Endothelial cell of hepatic sinusoid (primary cell): ENCODE data around the gene FLT1.

Experiments
- in situ Hi-C: cut with HindIII; loops from 2 replicates; pipeline ENCODE4 v1.10.0; 2017; ENCODE audit warnings: low sequenced_read_pairs

Gene FLT1

DNA sequence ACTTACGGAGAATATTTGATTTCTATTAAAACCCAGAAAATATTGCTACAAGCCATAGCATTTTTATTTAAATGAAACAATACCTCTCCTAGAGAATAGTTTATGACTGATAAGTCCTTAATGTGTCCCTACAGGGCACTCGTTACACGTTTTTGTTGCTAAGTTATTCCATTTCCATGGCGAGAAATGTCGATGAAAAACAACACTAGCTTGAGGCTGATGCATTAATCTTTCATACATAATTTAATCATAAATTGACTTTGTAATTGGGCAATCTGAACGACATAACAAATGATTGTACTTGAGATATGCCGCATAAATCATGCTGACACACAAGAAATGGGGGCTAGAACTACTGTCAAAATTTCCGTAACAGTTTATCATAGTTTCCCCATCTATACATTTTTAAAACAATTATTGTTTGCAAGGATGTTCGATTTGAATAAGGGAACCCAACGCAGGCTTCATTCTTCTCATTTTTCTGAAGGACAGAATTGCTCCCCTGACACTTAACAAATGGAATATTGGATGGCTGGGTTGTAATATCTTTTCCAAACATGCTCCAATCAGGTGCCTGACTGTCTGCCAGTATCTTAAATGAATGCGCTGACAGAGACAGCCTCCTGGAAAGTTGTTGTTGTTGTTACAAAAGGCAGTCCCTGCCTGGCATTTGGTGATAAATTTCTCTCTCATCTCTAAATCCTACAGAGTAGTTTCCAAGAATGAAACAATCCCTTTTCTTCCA, 61.9 kb downstream of the FLT1 start:
- in situ Hi-C loops, result no loop called here

DNA sequence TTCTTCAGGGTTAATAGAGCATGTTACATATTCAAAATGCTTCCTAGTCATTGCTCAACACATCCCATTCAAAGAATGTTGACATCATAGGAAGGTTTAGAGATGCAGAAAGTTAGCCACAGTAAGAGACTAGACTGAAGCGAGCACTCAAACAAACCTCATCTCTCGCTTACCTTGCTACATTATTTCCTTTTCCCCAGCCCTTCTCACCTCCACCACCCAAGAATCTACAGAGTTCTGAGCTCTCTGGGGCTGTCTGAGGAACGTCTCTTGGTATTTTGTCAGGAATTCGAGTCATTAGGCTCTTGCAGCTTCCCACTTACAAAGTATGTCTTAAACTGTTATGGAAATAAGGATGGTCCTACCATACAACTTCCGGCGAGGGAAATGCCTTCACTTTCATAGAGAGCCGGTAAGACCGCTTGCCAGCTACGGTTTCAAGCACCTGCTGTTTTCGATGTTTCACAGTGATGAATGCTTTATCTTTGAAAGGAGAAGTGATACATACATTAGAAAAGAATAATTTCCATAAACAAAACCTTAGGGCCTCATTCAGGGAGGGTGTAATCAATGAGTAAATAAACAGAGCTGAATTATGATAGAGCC, 65.1 kb downstream of the FLT1 start:
- in situ Hi-C loops, result no loop called here

DNA sequence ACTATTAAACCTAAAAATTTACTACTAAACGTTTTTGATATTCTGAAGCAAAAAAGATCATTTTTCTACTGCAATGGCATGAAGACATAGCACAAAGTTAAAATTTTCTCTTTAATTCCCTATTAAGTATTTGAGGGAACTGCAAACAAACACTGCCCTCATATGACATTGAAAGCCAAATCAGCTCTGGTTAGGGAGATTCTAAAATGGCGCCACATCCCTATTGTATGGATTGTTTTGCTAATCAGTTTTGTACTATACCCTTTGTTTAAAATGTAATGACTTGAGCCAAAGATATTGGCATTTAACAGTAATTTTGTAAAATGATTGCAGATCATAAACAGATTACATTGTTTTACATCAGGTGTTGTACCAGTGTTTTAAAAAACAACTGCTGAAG, 65.8 kb downstream of the FLT1 start:
- in situ Hi-C loops, result no loop called here

DNA sequence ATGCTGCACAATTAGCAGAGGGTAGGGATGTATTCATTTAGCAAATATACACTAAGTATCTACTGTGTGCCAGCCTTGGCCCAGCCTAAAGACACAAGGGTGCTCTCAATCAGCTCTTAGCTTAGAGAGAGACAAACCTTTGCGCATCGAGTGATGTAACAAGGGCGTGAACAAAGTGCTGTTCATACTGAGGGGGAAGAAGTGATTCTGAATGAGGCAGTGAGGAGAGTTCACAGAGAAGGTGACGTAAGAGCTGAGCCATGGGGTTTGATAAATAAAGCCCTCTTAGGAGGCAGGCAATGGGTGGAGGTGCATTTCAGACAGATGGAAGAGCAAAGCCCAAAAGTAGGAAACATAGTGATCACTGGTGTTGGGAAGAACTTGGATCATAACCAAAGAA, 68.5 kb downstream of the FLT1 start:
- in situ Hi-C loops, result no loop called here

DNA sequence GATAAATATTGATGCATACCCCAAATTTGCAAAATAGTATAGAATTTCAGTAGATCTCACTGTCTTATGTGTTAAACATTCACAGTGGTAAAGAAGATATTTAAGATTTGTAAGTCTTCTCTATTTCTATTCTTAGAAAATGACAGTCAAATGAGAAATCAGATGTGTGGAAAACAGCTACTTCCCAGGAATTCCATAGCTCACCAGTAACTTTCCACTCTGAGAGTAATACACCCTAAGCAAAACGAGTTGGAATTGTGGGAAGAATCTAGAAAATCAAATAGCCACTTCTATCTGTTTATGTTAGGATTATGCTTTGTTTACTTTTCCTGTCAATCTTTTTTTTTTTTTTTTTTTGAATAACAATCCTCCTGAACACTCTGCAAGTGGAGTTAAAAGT, 69.1 kb downstream of the FLT1 start:
- in situ Hi-C loops, result no loop called here

DNA sequence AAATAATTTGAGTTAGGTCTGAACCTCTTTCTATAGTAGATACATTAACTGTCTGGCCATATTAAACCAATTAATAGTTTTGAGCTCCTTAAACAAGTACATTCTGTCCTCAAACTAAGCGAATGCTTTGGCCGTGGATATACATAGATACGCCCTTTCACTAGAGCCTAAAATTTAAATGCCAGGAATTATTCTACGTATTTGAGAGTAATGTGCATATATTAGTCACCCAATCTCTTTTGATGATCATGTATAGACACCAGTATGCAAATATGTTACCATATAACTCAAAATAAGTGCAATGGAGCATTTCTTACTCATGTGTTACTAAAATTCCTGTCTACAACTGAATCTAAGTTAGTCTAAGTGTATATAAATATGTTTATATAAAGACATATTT, 70.4 kb downstream of the FLT1 start:
- in situ Hi-C loops, result no loop called here

DNA sequence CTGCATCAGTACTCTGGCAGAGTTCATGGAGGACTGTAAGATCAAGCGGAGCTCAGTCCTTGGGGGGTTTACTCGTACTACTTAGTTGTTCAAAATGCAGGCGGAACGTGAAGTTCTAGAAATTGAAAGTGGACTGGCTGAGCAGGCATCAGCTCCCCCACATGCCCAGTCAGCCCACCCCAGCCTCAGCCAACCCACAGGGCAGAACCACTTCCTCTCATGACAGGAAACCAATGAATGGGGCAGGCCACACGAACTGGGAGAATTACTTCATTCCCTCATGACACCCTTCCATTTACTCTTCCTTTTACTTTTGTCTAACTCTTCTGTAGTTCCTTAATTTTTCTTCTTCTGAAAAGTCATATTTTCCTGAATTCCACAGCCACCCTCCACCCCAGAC, 71.9 kb downstream of the FLT1 start:
- in situ Hi-C loops, result no loop called here

DNA sequence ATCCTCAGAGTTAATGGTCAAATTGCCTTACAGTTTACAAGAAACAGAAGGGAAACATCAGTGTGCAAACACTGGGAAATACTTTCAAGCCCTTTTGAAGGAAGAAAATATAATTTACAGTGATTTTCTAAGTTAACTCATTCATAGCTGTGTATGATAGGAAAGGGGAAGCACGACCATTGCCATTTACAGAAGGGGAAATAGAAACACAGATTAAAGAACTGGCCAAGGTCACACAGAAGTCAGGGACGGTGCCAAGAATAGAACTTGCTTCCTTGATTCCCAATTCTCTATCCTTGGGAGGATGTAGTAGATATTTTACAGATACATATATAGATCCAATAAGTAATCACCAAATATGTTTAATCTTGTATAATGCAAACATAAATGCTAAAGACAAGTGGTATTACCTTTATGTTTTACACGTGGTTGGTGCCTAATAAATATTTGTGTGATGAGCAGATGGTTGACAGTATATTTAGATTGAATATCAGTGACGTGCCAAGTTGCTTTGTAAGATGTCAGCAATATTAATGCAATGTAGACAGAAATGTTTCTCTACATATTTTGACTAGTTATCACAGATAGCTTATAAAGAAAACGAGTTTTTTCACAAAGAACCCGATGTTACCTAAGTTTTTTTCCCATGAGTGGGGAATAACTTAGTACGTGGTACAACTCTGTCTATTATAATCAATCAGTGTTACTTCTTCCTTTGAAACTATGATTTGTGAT, 73.1 kb downstream of the FLT1 start:
- in situ Hi-C loops, result no loop called here

DNA sequence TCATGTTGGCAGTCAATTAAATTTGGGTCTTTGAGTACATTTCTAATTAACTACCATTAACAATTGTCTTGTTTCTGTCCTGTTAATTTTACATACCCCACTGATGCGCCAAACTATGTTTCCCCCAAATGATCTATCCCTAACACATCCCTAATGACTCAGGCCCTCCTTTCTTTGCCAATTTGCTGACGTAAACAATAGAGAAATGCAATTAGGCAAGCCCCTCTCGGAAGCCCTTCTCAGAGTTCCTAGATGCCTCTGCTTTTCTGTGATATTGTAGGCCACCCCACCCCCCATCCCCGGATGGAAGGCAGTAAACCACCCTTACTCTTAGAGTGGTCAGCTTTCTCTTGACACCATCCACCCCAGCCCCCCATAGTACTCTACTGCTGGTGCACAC, 74.2 kb downstream of the FLT1 start:
- in situ Hi-C loops, result no loop called here

DNA sequence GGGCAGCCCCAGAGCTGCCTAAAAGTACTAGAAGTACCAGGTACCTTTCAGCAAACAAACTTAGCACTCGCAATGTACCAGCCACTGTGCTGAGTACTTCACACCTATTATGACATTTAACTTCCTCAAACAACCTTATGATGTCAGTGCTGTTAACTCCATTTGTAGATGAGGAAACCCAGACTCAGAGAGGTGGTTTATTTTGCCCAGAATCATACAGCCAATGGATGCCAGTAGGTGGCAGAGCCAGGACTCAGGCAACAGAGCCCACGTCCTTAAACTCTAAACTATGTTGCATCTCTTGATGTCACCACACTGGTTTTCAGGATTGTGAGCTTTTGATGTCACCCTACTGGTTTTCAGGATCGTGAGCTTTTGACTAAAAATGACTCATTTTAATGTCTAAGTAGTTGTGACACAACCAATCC, 78.9 kb downstream of the FLT1 start:
- in situ Hi-C loops, result no loop called here

DNA sequence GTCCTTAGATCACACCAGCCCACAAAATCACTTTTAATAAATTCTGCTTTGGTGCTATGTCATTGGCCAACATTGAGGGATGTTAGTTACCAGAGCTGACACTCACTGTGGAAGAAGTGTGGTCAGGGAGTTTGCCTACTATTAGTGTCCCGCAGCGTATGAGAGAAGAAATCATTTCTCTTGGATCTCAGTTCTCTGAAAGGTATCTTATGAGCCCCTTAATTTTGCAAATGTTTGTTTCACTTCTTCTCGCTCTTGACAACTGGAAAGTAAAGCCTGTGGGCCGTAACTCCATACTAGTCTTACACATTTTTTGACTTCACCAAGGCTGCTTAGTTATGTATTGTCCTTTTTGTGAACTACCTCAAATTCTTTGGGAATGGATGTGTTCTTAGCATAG, 80.9 kb downstream of the FLT1 start:
- in situ Hi-C loops, result no loop called here

DNA sequence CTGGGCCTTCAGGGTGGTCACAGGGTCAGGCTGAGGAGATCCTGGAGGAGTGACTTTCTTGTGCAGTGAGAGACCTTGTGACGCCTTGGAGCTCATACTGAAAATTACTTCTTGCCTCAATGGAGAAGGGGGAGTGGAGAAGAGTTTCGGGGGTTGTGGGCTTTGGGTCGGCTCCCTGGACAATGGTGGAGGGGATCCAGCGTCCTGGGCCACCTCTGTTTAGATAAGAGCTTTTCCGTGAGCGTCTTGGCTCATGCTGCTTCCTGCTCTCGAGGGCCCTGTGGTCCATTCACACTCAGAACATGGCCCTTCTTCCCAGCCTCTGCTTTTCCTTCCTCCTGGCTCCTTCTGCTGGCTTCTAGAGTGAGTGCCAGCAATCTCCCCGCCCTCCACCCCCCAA, 81.9 kb downstream of the FLT1 start:
- in situ Hi-C loops, result no loop called here

DNA sequence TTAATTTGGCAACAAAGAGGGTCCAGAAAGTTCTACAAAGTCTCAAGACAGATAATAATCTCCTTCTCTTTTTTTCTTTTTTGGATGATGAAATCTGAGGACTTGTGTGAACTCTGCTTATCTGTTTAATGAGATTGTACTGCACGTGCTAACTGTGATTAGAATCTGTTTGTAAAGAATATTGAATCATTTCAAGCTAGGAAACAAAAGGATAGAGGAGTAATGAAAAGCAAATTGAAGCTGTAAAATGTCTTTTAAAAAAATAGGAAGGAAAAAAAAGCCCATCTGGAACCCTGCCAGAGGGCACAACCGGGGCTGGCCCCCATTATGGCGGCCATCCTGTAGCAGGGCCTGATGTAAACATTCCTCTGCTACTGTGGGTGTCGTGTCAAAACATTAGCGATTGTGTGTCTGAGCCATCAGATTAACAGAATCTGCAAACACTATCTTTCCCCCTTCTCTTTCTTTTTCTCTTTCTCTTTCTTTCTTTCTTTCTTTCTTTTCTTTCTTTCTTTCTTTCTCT, 83.0 kb downstream of the FLT1 start:
- in situ Hi-C loops, result no loop called here

DNA sequence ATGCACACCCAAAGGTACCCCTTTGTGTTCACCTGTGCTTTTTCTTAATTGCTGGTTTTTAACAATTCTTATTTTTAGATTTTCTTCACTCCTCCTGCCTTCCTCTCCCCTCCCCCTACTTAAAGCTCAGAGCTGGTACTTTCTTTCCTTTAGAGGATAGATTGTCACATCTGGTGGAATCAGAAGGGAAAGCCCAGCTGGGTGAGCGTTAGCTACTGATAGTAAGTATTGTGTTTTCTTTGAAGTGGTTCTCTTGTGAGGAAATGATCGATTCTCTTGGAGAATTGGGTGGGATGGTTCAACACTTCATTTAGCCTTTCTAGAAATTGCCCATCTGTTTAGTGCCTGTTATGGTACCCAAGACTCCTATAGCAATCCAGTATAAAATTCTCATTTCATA, 84.8 kb downstream of the FLT1 start:
- in situ Hi-C loops, result no loop called here

DNA sequence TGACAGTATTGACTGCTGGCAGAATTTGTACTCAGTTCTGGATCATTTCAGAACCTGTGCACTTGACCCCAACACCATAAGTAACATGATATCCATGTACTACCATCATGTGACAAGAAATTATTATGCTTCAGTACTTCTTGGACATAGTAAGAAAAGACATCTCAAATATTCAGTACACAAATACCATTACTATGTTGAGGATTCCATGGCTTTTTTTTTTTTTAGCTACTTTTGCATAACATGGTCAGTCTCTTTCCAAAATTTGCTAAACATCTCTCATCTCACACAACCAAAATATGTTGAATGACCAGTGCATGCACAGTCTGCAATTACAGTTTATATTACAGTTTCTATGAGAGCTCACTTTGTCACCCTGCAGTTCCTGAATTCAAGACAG, 85.3 kb downstream of the FLT1 start:
- in situ Hi-C loops, result loop anchor here (5.0 kb wide), 1 partner anchor 87 kb away; no protein-coding TSS in a partner anchor

DNA sequence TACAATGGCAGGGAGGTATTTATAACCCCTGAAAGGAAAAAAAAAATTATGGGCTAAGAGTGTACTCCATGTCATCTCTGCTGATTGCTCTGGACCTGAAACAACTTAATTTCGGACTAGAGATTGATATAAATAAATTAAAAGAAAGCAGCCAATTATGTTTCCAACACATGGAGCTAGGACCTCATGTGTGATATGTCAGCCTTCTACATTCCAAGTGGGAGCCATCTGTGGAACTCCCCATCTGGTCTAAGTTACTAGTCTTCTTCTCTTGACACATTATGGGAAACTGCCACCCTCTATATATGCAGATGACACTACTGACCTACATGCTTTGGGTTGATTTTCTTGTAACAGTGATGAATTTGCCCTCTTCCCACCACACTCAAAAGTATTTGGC, 86.1 kb downstream of the FLT1 start:
- in situ Hi-C loops, result loop anchor here (5.0 kb wide), 1 partner anchor 87 kb away; no protein-coding TSS in a partner anchor

DNA sequence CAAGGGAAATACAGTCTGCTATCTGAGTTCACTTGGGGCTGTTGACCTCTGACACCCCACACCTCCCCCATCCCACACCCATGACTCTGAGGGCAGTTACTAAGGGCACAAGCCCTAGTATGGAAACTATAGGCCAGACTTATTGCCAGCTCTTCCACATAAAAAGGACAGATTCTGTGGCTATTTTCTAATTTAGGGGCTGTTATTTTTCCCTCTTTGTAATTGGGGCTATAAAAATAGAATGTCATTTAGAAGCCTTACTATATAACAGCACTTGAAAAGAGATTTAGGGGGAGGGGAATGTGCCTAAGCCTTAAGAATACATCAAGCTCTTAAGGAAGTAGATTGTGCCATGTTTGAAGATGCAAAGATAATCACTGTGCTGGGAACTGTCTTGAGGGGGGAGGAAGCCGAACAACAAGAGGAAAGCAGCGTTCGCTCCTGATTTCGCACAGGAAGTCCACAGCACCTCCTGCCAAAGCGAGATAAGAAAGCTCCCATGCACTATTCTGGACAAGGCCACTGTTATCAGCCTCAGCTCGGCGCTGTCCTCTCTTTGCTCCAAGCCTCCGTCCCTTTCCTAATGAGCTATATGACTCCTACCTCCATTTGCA, 86.6 kb downstream of the FLT1 start:
- in situ Hi-C loops, result loop anchor here (5.0 kb wide), 1 partner anchor 86 kb away; no protein-coding TSS in a partner anchor

DNA sequence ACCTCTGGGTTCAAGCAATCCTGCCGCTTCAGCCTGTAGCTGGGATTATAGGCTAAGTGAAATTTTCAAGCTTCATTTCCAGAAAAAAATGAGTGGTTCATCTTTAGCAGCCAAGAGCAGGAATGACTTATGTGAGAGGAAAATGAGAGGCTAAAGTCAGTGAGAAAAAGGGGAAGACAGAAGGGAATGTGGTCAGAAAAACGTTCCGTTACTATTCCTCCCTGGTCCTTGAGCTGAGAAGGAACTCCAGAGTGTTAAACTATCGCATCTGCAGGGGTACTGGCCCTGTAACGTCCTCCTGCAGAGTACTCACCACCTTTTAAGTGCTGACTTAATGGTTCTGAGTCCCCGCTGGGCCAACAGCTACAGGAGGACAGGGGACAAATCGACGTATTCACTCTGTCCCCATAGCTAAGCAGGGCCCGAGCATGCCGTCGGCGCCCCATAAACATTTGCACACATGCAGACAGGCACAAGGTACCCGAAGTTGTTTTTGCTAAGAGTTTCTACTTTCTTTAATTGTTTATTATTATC, 88.1 kb downstream of the FLT1 start:
- in situ Hi-C loops, result loop anchor here (5.0 kb wide), 1 partner anchor 84 kb away; no protein-coding TSS in a partner anchor

DNA sequence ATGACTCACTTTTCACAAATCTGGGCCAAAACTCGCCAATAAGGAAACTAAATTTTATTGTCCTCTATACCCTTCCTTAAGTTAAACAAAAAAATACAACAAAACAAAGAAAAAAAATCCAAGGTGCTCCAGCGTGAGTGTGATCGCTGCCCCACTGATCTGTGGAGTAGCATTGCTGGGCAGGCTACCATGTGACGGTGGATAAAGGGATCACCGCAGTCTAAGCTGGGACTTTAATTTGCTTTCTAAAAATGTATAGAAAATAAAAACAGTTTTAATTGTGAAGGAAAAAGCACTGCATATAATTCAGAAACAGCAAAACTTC, 92.9 kb downstream of the FLT1 start:
- in situ Hi-C loops, result no loop called here

DNA sequence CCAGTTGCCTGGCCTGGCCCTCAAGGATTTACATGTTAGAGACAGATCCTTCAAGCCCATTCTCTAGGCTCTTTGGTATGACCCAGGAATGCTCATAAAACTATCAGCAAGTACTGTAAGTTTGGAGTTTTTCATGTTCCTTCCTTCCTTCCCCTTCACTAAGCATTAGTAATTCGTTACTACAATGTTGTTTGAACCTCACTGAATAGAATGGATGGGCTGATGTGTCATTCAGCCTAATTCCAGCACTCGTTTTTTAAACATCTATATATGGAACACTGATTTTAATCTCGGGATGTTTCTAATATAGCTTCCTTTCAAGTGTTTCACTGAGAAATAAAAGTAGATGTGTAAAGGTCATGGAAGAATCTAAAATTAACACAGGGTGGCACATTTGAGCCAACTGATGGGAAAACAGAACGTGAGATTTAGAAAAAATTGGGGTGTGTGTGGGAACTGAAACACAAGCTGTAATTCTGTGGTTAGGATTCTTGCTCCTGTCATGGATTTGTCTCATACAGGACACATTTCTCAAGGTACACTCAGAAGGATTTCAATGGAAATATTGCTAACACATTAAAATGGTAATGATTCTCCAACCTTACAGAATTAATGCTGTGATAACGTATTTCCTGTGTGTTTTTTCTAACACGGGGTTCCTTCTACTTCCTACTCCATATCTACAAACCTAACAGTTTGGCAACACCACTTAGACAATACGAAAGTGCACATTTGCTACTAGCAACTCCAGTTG, 93.4 kb downstream of the FLT1 start:
- in situ Hi-C loops, result no loop called here
